ENCODE measurements around the gene RTBDN. TPM values are rescaled to one million over a fixed set of nuclear protein-coding genes. Genes with fewer than 3 reads are reported as not detected.

RTBDN gene
- polyA plus RNA-seq, 1 of the 3 experiments (the other 2 are of a cell fraction) = 0.72 TPM

DNA sequence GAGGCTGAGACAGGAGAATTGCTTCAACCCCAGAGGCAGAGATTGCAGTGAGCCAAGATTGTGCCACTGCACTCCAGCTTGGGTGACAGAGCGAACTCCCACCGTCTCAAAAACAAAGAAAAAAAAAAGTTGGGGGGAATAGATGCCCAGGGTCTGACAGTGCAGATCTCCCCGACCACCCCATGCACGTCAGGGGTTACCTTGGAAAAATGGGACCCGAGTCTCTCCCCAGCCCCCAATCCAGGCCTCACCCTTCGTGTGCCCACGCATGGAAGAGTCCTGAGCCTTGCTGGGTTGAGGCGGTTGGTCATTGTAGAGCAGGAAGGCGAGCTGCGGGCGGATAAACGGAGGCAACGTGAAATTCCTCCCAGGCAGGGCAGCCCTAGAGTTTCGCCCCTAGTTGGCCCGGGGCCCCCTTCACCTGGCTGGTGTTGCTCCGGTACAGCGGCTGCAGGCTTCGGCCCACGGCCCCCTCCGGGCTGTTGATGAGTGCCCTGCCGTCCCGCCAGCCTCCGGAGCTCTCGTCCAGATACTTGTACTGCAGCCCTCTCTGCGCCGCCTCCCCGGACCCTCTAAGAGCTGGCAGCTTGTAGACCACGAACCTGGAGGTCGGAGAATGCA, 46.3 kb upstream of the RTBDN start:
- 22% methylated on average over 21 of the region's 29 CpGs for whole genome bisulfite sequencing (ENCODE audit: low lambda C conversion rate)
- Histone ChIP-seq H3K27ac (ENCODE audit: low read depth in 2 of 2, low read length in 1 of 2) (peak overlapping the region; percentile 71 to 76), H3K9me3 (no peaks in the 10 kb centered on the region), H3K36me3 (replicated peaks in 1 of 2; ENCODE audit: control insufficient read depth in 1 of 2, insufficient read depth in 2 of 2, low read length in 1 of 2) (peaks cover 0 to 3% of the 10 kb centered on the region in 2 experiments), H4K20me1 (ENCODE audit: insufficient read depth) (no peaks in the 10 kb centered on the region), H3K27me3 (ENCODE audit: insufficient read depth) (peaks cover 11% of the 10 kb centered on the region; the same call in 1 of the 2 replicates), H3K79me2 (ENCODE audit: insufficient read depth) (no peaks in the 10 kb centered on the region), H3K9me2 (no peaks in the 10 kb centered on the region), H3K4me2 (peak overlapping the region; percentile 85), H2AFZ (ENCODE audit: low read depth) (peak overlapping the region; percentile 97), H3K4me1 (ENCODE audit: control insufficient read depth in 1 of 2, insufficient read depth in 2 of 2, low read depth in 1 of 2, low read length in 1 of 2) (peaks cover 0 to 9% of the 10 kb centered on the region in 2 experiments; a peak in 1 of 4 replicates), H3K4me3 (ENCODE audit: low read depth in 2 of 2, low read length in 1 of 2) (peak overlapping the region; percentile 68 to 86), H3F3A (replicated peaks; ENCODE audit: insufficient read depth) (peaks cover 9% of the 10 kb centered on the region), H3K9ac (peak overlapping the region; percentile 73)
- no peak for DNase-seq
- TF ChIP-seq NFIC (IDR thresholded peaks at IDR 0.05; ENCODE audit: borderline replicate concordance) = 0 out of 2 replicates have a peak, but pooled peaks have one; percentile 7
- TF ChIP-seq RAD21 (IDR thresholded peaks at IDR 0.05; ENCODE audit: low read length) = no peak
- ChIA-PET CTCF (interaction anchor here (0.6 to 3.4 kb wide), 12 partner anchors 9 to 220 kb away, joined by 3 to 24 read pairs (median 4); partner anchors contain the start of gene GCDH), POLR2A (interaction anchor here (0.8 to 3.0 kb wide), 6 partner anchors 8 to 59 kb away, joined by 3 to 21 read pairs (median 4); partner anchors contain the start of genes GCDH and SYCE2)

DNA sequence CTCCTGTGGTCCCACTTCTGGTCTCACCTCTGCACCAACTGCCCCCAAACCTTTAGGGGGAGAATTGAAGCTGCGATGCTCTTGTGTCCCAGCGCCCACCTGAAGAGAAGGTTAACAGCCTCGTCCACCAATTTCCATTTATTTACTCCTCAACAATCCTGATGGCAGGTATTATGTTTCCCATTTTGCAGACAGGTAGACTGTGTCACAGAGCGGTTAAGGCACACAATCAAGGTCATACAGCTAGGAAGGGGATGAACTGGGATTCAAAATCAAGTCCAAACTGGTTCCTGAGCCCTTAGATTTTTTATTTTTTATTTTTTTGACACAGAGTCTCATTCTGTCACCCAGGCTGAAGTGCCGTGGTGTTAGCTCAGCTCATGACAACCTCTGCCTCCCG, 40.7 kb upstream of the RTBDN start:
- H3K27me3 ChIP-seq (ENCODE audit: insufficient read depth) = no peaks in the 10 kb centered on the region
- H4K20me1 ChIP-seq (ENCODE audit: insufficient read depth) = no peaks in the 10 kb centered on the region
- no peak overlapping the region for H3K4me3 ChIP-seq (ENCODE audit: low read depth in 2 of 2, low read length in 1 of 2)
- H3K4me1 ChIP-seq (ENCODE audit: control insufficient read depth in 1 of 2, insufficient read depth in 2 of 2, low read depth in 1 of 2, low read length in 1 of 2) = peaks cover 0 to under 1% of the 10 kb centered on the region in 2 experiments; a peak in 1 of 4 replicates
- WGBS (ENCODE audit: low lambda C conversion rate) = 92% methylated on average over 3 of the region's 6 CpGs
- H2AFZ ChIP-seq (ENCODE audit: low read depth) = no peak overlapping the region
- no peak overlapping the region for H3K4me2 ChIP-seq
- no peaks in the 10 kb centered on the region for H3K9me3 ChIP-seq
- H3K36me3 ChIP-seq (replicated peaks in 1 of 2; ENCODE audit: control insufficient read depth in 1 of 2, insufficient read depth in 2 of 2, low read length in 1 of 2) = peaks cover 0 to 3% of the 10 kb centered on the region in 2 experiments
- TF ChIP-seq, protein P1, sequence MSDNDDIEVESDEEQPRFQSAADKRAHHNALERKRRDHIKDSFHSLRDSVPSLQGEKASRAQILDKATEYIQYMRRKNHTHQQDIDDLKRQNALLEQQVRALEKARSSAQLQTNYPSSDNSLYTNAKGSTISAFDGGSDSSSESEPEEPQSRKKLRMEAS (IDR thresholded peaks at IDR 0.05; ENCODE audit: low read depth) = no peak
- TF ChIP-seq, protein P2, sequence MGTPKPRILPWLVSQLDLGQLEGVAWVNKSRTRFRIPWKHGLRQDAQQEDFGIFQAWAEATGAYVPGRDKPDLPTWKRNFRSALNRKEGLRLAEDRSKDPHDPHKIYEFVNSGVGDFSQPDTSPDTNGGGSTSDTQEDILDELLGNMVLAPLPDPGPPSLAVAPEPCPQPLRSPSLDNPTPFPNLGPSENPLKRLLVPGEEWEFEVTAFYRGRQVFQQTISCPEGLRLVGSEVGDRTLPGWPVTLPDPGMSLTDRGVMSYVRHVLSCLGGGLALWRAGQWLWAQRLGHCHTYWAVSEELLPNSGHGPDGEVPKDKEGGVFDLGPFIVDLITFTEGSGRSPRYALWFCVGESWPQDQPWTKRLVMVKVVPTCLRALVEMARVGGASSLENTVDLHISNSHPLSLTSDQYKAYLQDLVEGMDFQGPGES (IDR thresholded peaks at IDR 0.05; ENCODE audit: low read depth, low read length) = no peak
- no peak for DNase-seq
- CTCF ChIA-PET = interaction anchor here (1.8 to 10.3 kb wide), 2 partner anchors 10 to 28 kb away, joined by 5 to 62 read pairs; no protein-coding TSS in a partner anchor
- no peaks in the 10 kb centered on the region for H3K79me2 ChIP-seq (ENCODE audit: insufficient read depth)
- H3F3A ChIP-seq (replicated peaks; ENCODE audit: insufficient read depth) = peaks cover 7% of the 10 kb centered on the region
- POLR2A ChIA-PET = interaction anchor here (0.6 to 1.0 kb wide), 2 partner anchors 16 to 58 kb away, joined by 3 read pairs; partner anchors contain the start of gene GCDH
- H3K27ac ChIP-seq (ENCODE audit: low read depth in 2 of 2, low read length in 1 of 2) = no peak overlapping the region
- H3K9me2 ChIP-seq = no peaks in the 10 kb centered on the region
- no peak overlapping the region for H3K9ac ChIP-seq

DNA sequence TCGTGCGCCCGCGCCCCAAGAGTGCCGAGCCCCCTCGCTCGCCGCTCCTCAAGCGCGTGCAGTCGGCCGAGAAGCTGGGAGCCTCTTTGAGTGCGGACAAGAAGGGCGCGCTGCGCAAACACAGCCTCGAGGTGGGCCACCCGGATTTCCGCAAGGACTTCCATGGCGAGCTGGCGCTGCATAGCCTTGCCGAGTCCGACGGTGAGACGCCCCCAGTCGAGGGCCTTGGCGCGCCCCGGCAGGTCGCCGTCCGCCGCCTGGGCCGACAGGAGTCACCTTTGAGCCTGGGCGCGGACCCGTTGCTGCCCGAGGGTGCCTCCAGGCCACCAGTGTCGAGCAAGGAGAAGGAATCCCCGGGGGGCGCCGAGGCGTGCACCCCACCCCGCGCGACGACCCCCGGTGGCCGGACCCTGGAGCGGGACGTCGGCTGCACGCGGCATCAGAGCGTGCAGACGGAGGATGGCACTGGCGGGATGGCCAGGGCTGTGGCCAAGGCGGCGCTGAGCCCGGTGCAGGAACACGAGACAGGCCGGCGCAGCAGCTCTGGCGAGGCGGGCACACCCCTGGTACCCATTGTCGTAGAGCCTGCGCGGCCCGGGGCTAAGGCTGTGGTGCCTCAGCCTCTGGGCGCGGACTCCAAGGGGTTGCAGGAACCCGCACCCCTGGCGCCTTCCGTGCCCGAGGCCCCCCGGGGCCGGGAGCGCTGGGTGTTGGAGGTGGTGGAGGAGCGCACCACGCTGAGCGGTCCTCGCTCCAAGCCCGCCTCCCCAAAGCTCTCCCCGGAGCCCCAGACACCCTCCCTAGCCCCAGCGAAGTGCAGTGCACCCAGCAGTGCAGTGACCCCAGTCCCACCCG, 39.7 kb upstream of the RTBDN start:
- Histone ChIP-seq H3K9me2 (no peaks in the 10 kb centered on the region), H2AFZ (ENCODE audit: low read depth) (no peak overlapping the region), H3K79me2 (ENCODE audit: insufficient read depth) (no peaks in the 10 kb centered on the region), H3K27ac (ENCODE audit: low read depth in 2 of 2, low read length in 1 of 2) (no peak overlapping the region), H3K4me1 (ENCODE audit: control insufficient read depth in 1 of 2, insufficient read depth in 2 of 2, low read depth in 1 of 2, low read length in 1 of 2) (no peaks in the 10 kb centered on the region), H3F3A (replicated peaks; ENCODE audit: insufficient read depth) (peaks cover 7% of the 10 kb centered on the region), H3K9me3 (no peaks in the 10 kb centered on the region), H4K20me1 (ENCODE audit: insufficient read depth) (no peaks in the 10 kb centered on the region), H3K36me3 (replicated peaks in 1 of 2; ENCODE audit: control insufficient read depth in 1 of 2, insufficient read depth in 2 of 2, low read length in 1 of 2) (peaks cover 0 to 3% of the 10 kb centered on the region in 2 experiments), H3K4me3 (ENCODE audit: low read depth in 2 of 2, low read length in 1 of 2) (no peak overlapping the region), H3K27me3 (ENCODE audit: insufficient read depth) (no peaks in the 10 kb centered on the region), H3K4me2 (no peak overlapping the region), H3K9ac (no peak overlapping the region)
- ChIA-PET POLR2A (interaction anchor here (1.1 to 2.0 kb wide), 2 partner anchors 17 to 24 kb away, joined by 3 to 6 read pairs; partner anchors contain the start of gene GCDH), CTCF (interaction anchor here (10.3 kb wide), 1 partner anchor 27 kb away, joined by 62 read pairs; no protein-coding TSS in a partner anchor)
- DNase-seq = peak; percentile 30
- 97% methylated on average over 56 of the region's 86 CpGs for WGBS (ENCODE audit: low lambda C conversion rate)
- TF ChIP-seq, protein P3, sequence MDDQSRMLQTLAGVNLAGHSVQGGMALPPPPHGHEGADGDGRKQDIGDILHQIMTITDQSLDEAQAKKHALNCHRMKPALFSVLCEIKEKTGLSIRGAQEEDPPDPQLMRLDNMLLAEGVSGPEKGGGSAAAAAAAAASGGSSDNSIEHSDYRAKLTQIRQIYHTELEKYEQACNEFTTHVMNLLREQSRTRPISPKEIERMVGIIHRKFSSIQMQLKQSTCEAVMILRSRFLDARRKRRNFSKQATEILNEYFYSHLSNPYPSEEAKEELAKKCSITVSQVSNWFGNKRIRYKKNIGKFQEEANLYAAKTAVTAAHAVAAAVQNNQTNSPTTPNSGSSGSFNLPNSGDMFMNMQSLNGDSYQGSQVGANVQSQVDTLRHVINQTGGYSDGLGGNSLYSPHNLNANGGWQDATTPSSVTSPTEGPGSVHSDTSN (IDR thresholded peaks at IDR 0.05) = no peak
- TF ChIP-seq ELF1 (IDR thresholded peaks at IDR 0.05) (no peak), FOXJ3 (CRISPR knock-in tag; IDR thresholded peaks at IDR 0.05) (no peak), RFX5 (IDR thresholded peaks at IDR 0.05; ENCODE audit: low read length) (no peak), MXI1 (IDR thresholded peaks at IDR 0.05; ENCODE audit: low read depth, low read length) (no peak), MEF2A (IDR thresholded peaks at IDR 0.05; ENCODE audit: borderline replicate concordance, low read depth) (no peak), POLR2AphosphoS5 (IDR thresholded peaks at IDR 0.05; ENCODE audit: low read depth, low read length) (no peak)
- TF ChIP-seq, protein P4, sequence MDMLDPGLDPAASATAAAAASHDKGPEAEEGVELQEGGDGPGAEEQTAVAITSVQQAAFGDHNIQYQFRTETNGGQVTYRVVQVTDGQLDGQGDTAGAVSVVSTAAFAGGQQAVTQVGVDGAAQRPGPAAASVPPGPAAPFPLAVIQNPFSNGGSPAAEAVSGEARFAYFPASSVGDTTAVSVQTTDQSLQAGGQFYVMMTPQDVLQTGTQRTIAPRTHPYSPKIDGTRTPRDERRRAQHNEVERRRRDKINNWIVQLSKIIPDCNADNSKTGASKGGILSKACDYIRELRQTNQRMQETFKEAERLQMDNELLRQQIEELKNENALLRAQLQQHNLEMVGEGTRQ (IDR thresholded peaks at IDR 0.05; ENCODE audit: borderline replicate concordance, low read depth, low read length) = no peak
- TF ChIP-seq, protein P5, sequence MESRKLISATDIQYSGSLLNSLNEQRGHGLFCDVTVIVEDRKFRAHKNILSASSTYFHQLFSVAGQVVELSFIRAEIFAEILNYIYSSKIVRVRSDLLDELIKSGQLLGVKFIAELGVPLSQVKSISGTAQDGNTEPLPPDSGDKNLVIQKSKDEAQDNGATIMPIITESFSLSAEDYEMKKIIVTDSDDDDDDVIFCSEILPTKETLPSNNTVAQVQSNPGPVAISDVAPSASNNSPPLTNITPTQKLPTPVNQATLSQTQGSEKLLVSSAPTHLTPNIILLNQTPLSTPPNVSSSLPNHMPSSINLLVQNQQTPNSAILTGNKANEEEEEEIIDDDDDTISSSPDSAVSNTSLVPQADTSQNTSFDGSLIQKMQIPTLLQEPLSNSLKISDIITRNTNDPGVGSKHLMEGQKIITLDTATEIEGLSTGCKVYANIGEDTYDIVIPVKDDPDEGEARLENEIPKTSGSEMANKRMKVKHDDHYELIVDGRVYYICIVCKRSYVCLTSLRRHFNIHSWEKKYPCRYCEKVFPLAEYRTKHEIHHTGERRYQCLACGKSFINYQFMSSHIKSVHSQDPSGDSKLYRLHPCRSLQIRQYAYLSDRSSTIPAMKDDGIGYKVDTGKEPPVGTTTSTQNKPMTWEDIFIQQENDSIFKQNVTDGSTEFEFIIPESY (IDR thresholded peaks at IDR 0.05; ENCODE audit: borderline replicate concordance, low read depth) = no peak

Measured in SK-N-SH (cell line).